SKM-1 (cell line): ENCODE measurements around the gene SBK2.
"Not testable (repeated sequence)": the region's sequence is repeated elsewhere in the genome, so short reads cannot be mapped to it uniquely, and the experiment has no call there.

Experiments
- DNase-seq: peaks from one replicate; lab custom pipeline; 2025; ENCODE audit not compliant: unreplicated experiment; lab: John Stamatoyannopoulos, UW

The SBK2 gene

GRCh38 chr19:55536951-55537740, at the start of gene SBK2:
TSS of gene SBK2 (minus strand) at chr19:55537133. CDS start at chr19:55536294, 839 bp downstream.
- no peak for DNase-seq

GRCh38 chr19:55585658-55586339, 48.9 kb upstream of the SBK2 start:
- no peak for DNase-seq

GRCh38 chr19:55584871-55585270, 47.9 kb upstream of the SBK2 start:
- DNase-seq: no peak

- DNase-seq: not testable (repeated sequence)
Observed at GRCh38 chr19:55583897-55584296, 47.0 kb upstream of the SBK2 start.

GRCh38 chr19:55582284-55582683, 45.4 kb upstream of the SBK2 start:
- not testable (repeated sequence) for DNase-seq

GRCh38 chr19:55581823-55582223, 44.9 kb upstream of the SBK2 start:
- no peak for DNase-seq

- no peak for DNase-seq
Observed at GRCh38 chr19:55581145-55581822, 44.4 kb upstream of the SBK2 start.

- peak; percentile 8 for DNase-seq
Observed at GRCh38 chr19:55580628-55581144, 43.8 kb upstream of the SBK2 start, which contains the start of gene ZNF579. TSS of gene ZNF579 (minus strand) at chr19:55580848. CDS start at chr19:55579639, 1,209 bp downstream.

- no peak for DNase-seq
Observed at GRCh38 chr19:55579766-55580621, 43.1 kb upstream of the SBK2 start.

GRCh38 chr19:55578761-55579747, 42.1 kb upstream of the SBK2 start:
- no peak for DNase-seq

- no peak for DNase-seq
Observed at GRCh38 chr19:55578031-55578760, 41.3 kb upstream of the SBK2 start.

- no peak for DNase-seq
Observed at GRCh38 chr19:55576746-55577145, 39.8 kb upstream of the SBK2 start.

GRCh38 chr19:55573929-55574328, 37.0 kb upstream of the SBK2 start:
- not testable (repeated sequence) for DNase-seq

- DNase-seq: not testable (repeated sequence)
Observed at GRCh38 chr19:55569477-55569876, 32.5 kb upstream of the SBK2 start.

GRCh38 chr19:55567708-55568328, 30.9 kb upstream of the SBK2 start:
- no peak for DNase-seq

- DNase-seq: no peak
Observed at GRCh38 chr19:55566823-55567222, 29.9 kb upstream of the SBK2 start.

- DNase-seq: no peak
Observed at GRCh38 chr19:55563261-55563690, 26.3 kb upstream of the SBK2 start.

GRCh38 chr19:55559684-55560083, 22.8 kb upstream of the SBK2 start:
- no peak for DNase-seq
